HG03039 (cell line): ENCODE results near the gene PFKFB1.

Experiments used
- ATAC-seq: cut with Tn5 transposase; IDR thresholded peaks from one replicate; pipeline ENCODE4 v1.9.1; 2021; ENCODE audit warnings: mild to moderate bottlenecking, moderate library complexity; ENCODE audit not compliant: unreplicated experiment

PFKFB1 gene

DNA sequence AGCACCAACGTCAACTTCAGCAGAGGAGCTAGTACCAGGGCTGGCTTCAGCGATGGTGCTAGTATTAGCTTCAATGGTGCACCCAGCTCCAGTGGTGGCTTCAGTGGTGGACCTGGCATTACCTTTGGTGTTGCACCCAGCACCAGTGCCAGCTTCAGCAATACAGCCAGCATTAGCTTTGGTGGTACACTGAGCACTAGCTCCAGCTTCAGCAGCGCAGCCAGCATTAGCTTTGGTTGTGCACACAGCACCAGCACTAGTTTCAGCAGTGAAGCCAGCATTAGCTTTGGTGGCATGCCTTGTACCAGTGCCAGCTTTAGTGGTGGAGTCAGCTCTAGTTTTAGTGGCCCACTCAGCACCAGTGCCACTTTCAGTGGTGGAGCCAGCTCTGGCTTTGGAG lies 65.1 kb downstream of the PFKFB1 start:
- ATAC-seq = no peak

DNA sequence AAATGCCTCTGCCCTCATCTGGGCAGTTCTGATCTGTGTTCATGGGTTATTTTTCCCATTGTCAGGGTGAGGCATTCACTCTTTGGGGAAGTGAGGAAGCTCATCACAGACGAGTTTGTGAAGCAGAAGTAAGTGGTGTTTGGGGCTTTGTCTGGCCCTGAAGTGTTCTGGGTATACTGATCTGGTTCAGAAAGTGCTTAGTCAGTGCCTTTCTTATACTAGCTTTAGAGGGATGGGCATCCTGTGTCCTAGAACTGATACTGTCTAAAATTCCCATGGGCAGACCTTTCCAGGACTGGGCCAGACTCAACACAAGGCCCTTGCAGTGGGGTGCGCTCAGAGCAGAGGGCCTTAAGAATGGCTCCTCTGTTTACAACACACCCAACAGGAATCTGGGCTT lies 67.0 kb downstream of the PFKFB1 start:
- no peak for ATAC-seq

DNA sequence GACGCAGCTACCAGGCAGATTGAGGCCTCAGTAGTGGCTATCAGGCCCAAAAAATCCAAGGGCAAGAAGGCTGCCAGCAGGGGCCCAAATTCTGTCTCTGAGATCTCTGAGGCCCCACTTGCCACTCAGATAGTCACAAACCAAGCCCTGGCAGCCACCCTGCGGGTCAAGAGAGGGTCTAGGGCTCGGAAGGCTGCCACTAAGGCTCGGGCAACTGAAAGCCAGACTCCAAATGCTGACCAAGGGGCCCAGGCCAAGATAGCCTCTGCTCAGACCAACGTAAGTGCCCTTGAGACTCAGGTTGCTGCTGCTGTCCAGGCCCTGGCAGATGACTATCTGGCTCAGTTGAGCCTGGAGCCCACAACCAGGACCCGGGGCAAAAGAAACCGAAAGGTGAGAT lies 70.6 kb downstream of the PFKFB1 start:
- no peak for ATAC-seq

DNA sequence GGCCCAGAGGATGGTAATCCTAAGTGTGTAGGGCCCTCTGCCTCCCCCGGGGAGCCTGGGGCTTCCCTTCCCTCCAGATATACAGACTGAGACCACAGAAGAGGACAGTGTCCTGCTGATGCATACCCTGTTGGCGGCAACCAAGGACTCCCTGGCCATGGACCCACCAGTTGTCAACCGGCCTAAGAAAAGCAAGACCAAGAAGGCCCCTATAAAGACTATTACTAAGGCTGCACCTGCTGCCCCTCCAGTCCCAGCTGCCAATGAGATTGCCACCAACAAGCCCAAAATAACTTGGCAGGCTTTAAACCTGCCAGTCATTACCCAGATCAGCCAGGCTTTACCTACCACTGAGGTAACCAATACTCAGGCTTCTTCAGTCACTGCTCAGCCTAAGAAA lies 71.4 kb downstream of the PFKFB1 start:
- ATAC-seq = no peak

GRCh38 chrX:54921427-54922021 lies 72.5 kb downstream of the PFKFB1 start:
- ATAC-seq = no peak

DNA sequence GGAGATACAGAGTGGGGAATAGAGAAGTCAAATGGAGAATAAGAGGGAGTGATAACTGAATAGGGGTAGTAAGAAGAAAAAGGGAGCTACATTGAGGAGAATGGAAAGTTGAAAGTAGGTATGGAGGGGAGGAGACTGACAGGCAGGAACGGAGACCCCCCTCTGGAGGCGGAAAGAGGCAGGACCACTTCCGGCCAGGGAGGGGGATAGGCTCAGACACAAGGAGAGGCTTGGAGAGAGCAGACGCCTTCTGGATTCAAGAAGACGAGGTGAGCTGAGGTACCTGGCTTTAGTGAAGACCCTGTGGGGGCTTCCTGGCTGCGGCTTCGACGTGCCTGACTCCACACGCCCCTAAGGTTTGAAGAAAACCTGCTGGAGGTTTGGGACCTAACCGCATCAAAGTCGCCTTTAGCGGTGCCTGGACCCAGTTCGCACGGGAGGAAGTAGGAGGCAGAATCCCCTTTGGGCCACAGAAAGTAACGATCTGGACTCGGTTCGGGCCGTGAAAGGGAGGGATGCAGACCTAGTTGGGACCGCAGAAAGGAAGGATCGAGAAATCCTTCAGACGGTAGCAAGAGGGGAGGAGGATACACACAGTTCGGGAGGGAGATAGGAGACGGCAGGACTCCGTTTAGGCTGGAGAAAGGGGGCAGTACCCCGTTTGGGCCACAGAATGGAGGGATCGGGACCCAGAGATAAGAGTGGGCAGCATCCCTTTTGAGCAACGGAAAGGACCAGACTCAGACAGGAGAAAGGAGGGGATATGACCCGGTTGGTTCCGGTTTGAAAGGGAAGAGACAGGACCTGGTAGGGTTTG lies 73.2 kb downstream of the PFKFB1 start, which contains the start of gene TRO:
Gene TRO, plus strand, starts transcription at position 215 of the 817 bp plus-strand sequence. CDS start 1,423 bp downstream, outside the sequence.
- no peak for ATAC-seq

- ATAC-seq = no peak
Measured at GRCh38 chrX:54909941-54910340, 84.0 kb downstream of the PFKFB1 start.

GRCh38 chrX:54894159-54894558 lies 99.8 kb downstream of the PFKFB1 start:
- no peak for ATAC-seq

DNA sequence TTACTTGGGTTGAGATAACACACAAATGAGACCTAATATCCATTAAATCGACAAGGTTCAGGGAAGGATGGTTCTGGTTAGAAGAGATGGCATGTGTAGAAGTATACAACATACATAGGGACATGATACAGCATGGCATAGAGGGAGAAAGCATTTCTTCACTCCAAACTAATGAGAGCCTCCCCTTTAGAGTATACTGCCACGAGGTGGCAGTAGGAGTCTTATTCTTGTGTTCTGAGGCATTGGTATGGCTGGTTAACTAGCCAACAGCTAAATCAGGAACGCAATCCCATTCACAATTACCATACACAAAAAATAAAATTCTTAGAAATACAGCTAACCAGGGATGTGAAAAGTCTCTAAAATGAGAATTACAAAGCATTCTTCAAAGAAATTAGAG lies 102.4 kb downstream of the PFKFB1 start:
- ATAC-seq = no peak

DNA sequence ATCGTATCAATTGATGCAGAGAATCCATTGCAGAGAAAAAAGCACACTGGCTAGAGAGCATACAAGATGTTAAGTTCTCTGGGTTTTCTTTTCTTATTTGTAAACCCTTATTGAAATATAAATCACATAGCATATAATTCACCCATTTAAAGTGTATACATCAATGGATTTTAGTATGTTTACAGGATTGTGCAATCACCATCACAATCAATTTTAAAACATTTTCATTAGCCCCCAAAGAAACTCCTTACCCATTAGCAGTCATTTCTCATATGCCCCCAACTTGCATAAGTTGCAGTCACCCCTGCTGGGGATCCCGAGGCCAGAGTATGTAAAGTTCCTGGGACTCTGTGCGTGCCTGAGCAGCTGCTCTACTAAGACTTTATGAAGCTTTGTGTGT lies 108.2 kb downstream of the PFKFB1 start:
- no peak for ATAC-seq
